Mucosa of descending colon (tissue), 3 donors: Measurements from ENCODE around the gene FBRSL1. TPM values are rescaled to one million over a fixed set of nuclear protein-coding genes. Genes with fewer than 3 reads are reported as not detected.

Experiments
- ATAC-seq: fragments of 200-7000 bp; cut with Tn5 transposase; one replicate; pipeline ENCODE4 v1.9.1; 2020; ENCODE audit warnings: mild to moderate bottlenecking, moderate library complexity
- DNase-seq, 3 donors: peaks; one replicate each; pipeline ENCODE4 v3.0.0-alpha.2; 2020
- H3K36me3 ChIP-seq: fragments of 200-600 bp; one replicate; pipeline ENCODE4 v1.8.0; 2021; ENCODE audit warnings: low read depth, mild to moderate bottlenecking
- H3K4me1 ChIP-seq: fragments of 200-600 bp; one replicate; pipeline ENCODE4 v1.8.0; 2021; ENCODE audit warnings: low read depth, mild to moderate bottlenecking
- H3K4me3 ChIP-seq: fragments of 200-600 bp; one replicate; pipeline ENCODE4 v1.8.0; 2021; ENCODE audit warnings: mild to moderate bottlenecking
- H3K9me3 ChIP-seq: fragments of 200-600 bp; one replicate; pipeline ENCODE4 v1.8.0; 2021; ENCODE audit warnings: mild to moderate bottlenecking
- CTCF ChIP-seq: fragments of 200-600 bp; IDR thresholded peaks from one replicate; pipeline ENCODE4 v1.8.0; 2022; ENCODE audit warnings: antibody characterized with exemption, mild to moderate bottlenecking
- intact Hi-C, 2 donors: fragments of 100-400 bp; cut with DNase I in 1 of 2; cut with micrococcal nuclease in 1 of 2; formaldehyde crosslinking; loops; one replicate each; pipeline versions ENCODE4 v1.11.0 to v1.11.1; 2022; cut with DNase I, micrococcal nuclease
- total RNA-seq, 3 donors: library from RNA; stranded (reverse); fragmentation: NEBNext Ultra II Directional in 2 of 3; extraction: Animal tissue kit (Norgen Biotek cat#: 25700) in 2 of 3; gene quantifications; one replicate each; pipeline versions ENCODE4 v1.2.1 to v1.2.4, GENCODE V29; 2021 to 2023
- donor health status: DM: no; HTN: no; CAD: no; lungs with moderate emphysema.
- donor health status: DM: no; HTN: no; CAD: no.
- donor health status: DM: no; HTN: yes; CAD: no.

Gene FBRSL1
- total RNA-seq, 3 donors from 2014 or later = 54.7 to 68.5 (median 55.6) TPM

GRCh38 chr12:132476421-132476820, 13.5 kb upstream of the FBRSL1 start:
- Histone ChIP-seq H3K9me3 (no peaks in the 10 kb centered on the region), H3K4me1 (no peaks in the 10 kb centered on the region), H3K36me3 (no peaks in the 10 kb centered on the region), H3K4me3 (no peak overlapping the region)
- ATAC-seq (no peak), DNase-seq (peak in 1 of 3 donors; percentile 59)
- TF ChIP-seq CTCF = no peak
- intact Hi-C loops = no loop called here

- peak in 1 of 3 donors; percentile 64 for DNase-seq
- Histone ChIP-seq H3K36me3 (no peaks in the 10 kb centered on the region), H3K9me3 (no peaks in the 10 kb centered on the region), H3K4me3 (no peak overlapping the region), H3K4me1 (no peaks in the 10 kb centered on the region)
- intact Hi-C loops = no loop called here
- peak; percentile 15 for ATAC-seq
- no peak for TF ChIP-seq CTCF
Observed at GRCh38 chr12:132477017-132477702, 12.8 kb upstream of the FBRSL1 start.

GRCh38 chr12:132477703-132478432, 12.1 kb upstream of the FBRSL1 start:
- ATAC-seq (no peak), DNase-seq (peak in 1 of 3 donors; percentile 42)
- TF ChIP-seq CTCF = no peak
- intact Hi-C loops = no loop called here
- Histone ChIP-seq H3K9me3 (no peaks in the 10 kb centered on the region), H3K4me3 (no peak overlapping the region), H3K4me1 (no peaks in the 10 kb centered on the region), H3K36me3 (no peaks in the 10 kb centered on the region)

GRCh38 chr12:132478433-132478803, 11.5 kb upstream of the FBRSL1 start:
- Histone ChIP-seq H3K9me3 (no peaks in the 10 kb centered on the region), H3K4me3 (no peak overlapping the region)
- ATAC-seq = no peak

GRCh38 chr12:132478845-132479244, 11.1 kb upstream of the FBRSL1 start:
- Histone ChIP-seq H3K9me3 (no peaks in the 10 kb centered on the region), H3K36me3 (no peaks in the 10 kb centered on the region), H3K4me3 (no peak overlapping the region), H3K4me1 (no peaks in the 10 kb centered on the region)
- intact Hi-C loops = no loop called here
- no peak for TF ChIP-seq CTCF
- no peak for ATAC-seq
- DNase-seq = no peak

More at GRCh38 chr12:132478433-132478803, 11.5 kb upstream of the FBRSL1 start:
- Histone ChIP-seq H3K36me3 (no peaks in the 10 kb centered on the region), H3K4me1 (no peaks in the 10 kb centered on the region)
- intact Hi-C loops = no loop called here
- TF ChIP-seq CTCF = no peak
- no peak for DNase-seq
